ENCODE data around the gene WWOX. TPM values are rescaled to one million over a fixed set of nuclear protein-coding genes. Genes with fewer than 3 reads are reported as not detected.
A peak's percentile ranks its signal among the peaks of the same experiment; 100 is the strongest.

WWOX gene
- total RNA-seq, 1 donor from 2014 or later: 12.6 TPM

DNA sequence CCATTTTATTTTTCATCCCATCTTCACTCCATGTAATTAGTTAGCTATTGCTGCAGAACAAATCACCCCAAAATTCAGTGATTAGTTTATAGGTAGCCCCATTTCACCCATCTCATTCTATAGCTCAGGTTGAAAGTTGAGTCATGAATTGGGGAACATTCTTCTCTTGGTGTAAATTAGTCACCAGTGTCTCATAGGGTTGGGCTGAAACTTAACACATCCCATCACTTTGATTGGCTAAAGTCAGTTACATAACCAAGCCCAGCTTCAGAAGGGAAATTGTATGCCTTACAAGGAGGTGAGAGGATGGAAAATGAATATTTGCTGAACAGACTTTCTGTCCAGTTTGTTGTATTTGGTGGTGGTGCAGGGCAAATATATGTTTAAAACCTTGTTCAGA is 477.5 kb downstream of the WWOX start:
- TF ChIP-seq, protein P1, sequence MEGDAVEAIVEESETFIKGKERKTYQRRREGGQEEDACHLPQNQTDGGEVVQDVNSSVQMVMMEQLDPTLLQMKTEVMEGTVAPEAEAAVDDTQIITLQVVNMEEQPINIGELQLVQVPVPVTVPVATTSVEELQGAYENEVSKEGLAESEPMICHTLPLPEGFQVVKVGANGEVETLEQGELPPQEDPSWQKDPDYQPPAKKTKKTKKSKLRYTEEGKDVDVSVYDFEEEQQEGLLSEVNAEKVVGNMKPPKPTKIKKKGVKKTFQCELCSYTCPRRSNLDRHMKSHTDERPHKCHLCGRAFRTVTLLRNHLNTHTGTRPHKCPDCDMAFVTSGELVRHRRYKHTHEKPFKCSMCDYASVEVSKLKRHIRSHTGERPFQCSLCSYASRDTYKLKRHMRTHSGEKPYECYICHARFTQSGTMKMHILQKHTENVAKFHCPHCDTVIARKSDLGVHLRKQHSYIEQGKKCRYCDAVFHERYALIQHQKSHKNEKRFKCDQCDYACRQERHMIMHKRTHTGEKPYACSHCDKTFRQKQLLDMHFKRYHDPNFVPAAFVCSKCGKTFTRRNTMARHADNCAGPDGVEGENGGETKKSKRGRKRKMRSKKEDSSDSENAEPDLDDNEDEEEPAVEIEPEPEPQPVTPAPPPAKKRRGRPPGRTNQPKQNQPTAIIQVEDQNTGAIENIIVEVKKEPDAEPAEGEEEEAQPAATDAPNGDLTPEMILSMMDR (IDR thresholded peaks at IDR 0.05; ENCODE audit: insufficient read depth, low read length, severe bottlenecking): no peak
- peak; percentile 96 for DNase-seq (ENCODE audit: low read depth)

GRCh38 chr16:78577630-78578029 is 478.2 kb downstream of the WWOX start:
- Histone ChIP-seq H3K36me3 (ENCODE audit: control insufficient read depth, insufficient read depth, low read length) (no peaks in the 10 kb centered on the region), H3K4me3 (ENCODE audit: low read depth, low read length) (no peak overlapping the region), H3K27me3 (ENCODE audit: control insufficient read depth, insufficient read depth, low read length) (no peaks in the 10 kb centered on the region)
- FAIRE-seq: no peak
- no peak for DNase-seq (ENCODE audit: low read depth)
- TF ChIP-seq, protein P1 (IDR thresholded peaks at IDR 0.05; ENCODE audit: insufficient read depth, low read length, severe bottlenecking): no peak

More for the DNA sequence above, 477.5 kb downstream of the WWOX start:
- peak; percentile 28 for FAIRE-seq
- Histone ChIP-seq H3K4me3 (ENCODE audit: low read depth, low read length) (no peak overlapping the region), H3K27me3 (ENCODE audit: control insufficient read depth, insufficient read depth, low read length) (no peaks in the 10 kb centered on the region), H3K36me3 (ENCODE audit: control insufficient read depth, insufficient read depth, low read length) (no peaks in the 10 kb centered on the region)

DNA sequence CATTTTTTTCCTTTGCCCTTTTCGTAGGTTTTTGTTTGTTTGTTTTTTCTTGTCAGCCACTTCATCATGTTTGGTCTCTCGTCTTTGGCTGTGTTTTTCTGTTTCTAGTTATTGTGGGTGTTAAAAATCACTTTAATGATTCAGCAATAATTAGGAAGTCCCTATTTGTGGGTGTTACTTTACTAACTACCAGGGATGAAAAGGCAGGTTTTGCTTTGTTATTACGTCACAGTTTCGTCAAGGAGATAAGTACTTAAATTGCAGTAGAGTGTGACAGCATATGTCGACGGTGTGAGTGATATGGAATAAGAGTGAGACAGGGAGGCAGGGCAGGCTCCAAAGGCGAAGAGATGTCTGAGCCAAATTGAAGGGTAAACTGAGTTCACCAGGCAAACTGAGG is 479.6 kb downstream of the WWOX start:
- no peaks in the 10 kb centered on the region for H3K36me3 ChIP-seq (ENCODE audit: control insufficient read depth, insufficient read depth, low read length)
- FAIRE-seq (no peak), DNase-seq (ENCODE audit: low read depth) (no peak)
- H3K4me3 ChIP-seq (ENCODE audit: low read depth, low read length): no peak overlapping the region
- TF ChIP-seq, protein P1 (IDR thresholded peaks at IDR 0.05; ENCODE audit: insufficient read depth, low read length, severe bottlenecking): no peak
- no peaks in the 10 kb centered on the region for H3K27me3 ChIP-seq (ENCODE audit: control insufficient read depth, insufficient read depth, low read length)

GRCh38 chr16:78583441-78583840 is 484.0 kb downstream of the WWOX start:
- TF ChIP-seq, protein P1 (IDR thresholded peaks at IDR 0.05; ENCODE audit: insufficient read depth, low read length, severe bottlenecking): no peak
- H3K4me3 ChIP-seq (ENCODE audit: low read depth, low read length): no peak overlapping the region
- no peaks in the 10 kb centered on the region for H3K27me3 ChIP-seq (ENCODE audit: control insufficient read depth, insufficient read depth, low read length)
- no peaks in the 10 kb centered on the region for H3K36me3 ChIP-seq (ENCODE audit: control insufficient read depth, insufficient read depth, low read length)
- no peak for DNase-seq (ENCODE audit: low read depth)
- no peak for FAIRE-seq

DNA sequence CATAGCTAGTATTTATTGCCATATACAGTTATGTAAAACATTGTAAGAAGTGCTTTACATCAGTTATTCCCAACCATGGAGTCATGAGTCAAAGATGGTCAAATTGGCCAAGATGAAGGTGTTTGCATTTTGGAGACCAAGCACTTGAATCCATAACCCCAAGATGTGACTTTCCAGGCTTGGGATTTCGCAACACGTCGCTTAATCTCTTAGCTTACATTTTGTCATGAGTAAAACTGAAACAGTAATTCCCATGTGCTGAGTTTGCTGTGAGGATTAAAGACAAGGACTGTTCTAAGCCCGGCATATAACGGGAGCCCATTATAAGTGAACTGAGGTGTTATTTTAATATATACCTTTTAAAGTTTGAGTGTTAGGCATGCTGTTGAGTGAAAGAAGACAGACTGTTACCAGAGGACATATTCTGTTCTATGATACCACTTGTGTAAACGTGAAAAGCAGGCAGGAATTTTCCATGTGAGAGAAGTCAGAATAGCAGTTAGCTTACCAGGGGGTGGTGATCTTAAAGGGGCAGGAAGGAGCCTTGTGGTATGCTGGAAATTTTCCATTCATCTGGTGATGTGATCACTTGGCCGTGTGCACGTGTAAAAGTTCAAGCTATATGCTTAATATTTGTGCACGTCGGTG is 484.9 kb downstream of the WWOX start:
- no peak overlapping the region for H3K4me3 ChIP-seq (ENCODE audit: low read depth, low read length)
- FAIRE-seq (no peak), DNase-seq (ENCODE audit: low read depth) (no peak)
- TF ChIP-seq, protein P1 (IDR thresholded peaks at IDR 0.05; ENCODE audit: insufficient read depth, low read length, severe bottlenecking): no peak
- no peaks in the 10 kb centered on the region for H3K36me3 ChIP-seq (ENCODE audit: control insufficient read depth, insufficient read depth, low read length)
- H3K27me3 ChIP-seq (ENCODE audit: control insufficient read depth, insufficient read depth, low read length): no peaks in the 10 kb centered on the region

DNA sequence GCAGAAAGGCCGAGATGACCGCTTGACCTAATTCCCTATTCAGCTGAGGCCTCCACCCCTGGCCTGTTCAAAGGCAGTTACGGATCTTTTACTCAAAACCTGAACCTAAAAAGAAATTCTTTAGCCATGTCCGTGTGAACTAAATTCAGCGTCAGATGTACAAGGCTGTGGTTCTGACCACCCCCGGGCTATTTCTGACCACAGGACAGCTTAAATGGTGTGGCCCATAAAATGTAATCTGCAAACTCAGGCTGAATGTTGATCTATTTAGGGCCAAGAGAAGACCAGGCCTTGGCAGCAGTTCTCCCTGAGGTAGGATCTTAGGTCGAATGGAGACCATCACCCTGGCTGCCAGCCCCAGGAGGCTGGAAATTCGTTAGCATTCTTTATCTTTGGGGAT is 485.5 kb downstream of the WWOX start:
- TF ChIP-seq, protein P1 (IDR thresholded peaks at IDR 0.05; ENCODE audit: insufficient read depth, low read length, severe bottlenecking): no peak

More for the DNA sequence above, 485.5 kb downstream of the WWOX start:
- no peak for FAIRE-seq
- H3K36me3 ChIP-seq (ENCODE audit: control insufficient read depth, insufficient read depth, low read length): no peaks in the 10 kb centered on the region
- H3K4me3 ChIP-seq (ENCODE audit: low read depth, low read length): no peak overlapping the region
- no peaks in the 10 kb centered on the region for H3K27me3 ChIP-seq (ENCODE audit: control insufficient read depth, insufficient read depth, low read length)
- DNase-seq (ENCODE audit: low read depth): no peak

Measured in bronchial epithelial cell (primary cell).